IPS DF 4.7 (cell line): ENCODE measurements around the gene CYP27C1.

Experiments used
- DNase-seq: peaks from one replicate; pipeline ENCODE4 v3.0.0-alpha.2; 2013; ENCODE audit warnings: low spot score; ENCODE audit errors: extremely low read depth

The CYP27C1 gene

DNA sequence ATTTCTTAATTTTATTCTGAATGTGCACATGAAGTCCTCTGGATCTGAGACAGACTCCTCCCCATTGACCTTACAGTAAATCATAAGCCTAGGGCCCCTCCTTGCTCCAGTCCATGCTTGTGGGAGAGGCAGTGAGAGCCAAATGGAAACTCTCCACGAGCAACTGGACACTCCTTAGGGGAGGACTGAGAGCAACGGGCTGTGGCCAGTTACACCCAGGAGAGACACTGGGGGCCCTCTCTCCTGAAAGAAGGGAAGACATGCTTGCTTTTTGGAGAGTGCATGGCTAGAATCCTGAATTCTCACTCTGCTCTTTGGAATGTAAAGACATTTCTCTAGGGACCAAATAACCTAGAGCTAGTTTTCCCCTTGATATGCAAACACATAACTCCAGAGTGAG lies 64.2 kb downstream of the CYP27C1 start:
- DNase-seq = no peak

- no peak for DNase-seq
These were observed 65.0 kb downstream of the CYP27C1 start for GRCh38 chr2:127155028-127155581.

DNA sequence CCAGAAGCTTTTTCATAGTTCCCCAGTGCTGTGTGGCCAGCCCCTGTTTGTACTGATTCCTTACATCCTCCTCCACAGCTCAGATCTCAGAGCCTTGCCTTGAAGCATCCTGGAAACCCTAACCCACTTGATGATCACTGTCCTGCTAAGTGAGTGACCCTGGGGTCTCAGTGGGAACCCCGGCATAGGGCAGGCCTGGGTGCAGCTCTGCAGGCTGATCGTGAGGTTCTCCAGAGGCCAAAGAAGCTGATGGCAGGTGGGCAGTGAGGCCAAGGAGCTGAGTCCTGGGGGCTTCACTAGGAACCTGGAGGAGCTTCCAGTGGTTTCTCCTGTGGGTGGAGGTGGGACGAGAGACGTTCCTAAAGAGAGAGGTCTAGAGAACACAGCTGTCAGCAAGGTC lies 65.7 kb downstream of the CYP27C1 start:
- no peak for DNase-seq

- DNase-seq = no peak
These were observed 66.4 kb downstream of the CYP27C1 start for GRCh38 chr2:127153691-127154158.

- DNase-seq = no peak
These were observed 69.1 kb downstream of the CYP27C1 start for GRCh38 chr2:127150996-127151395.

DNA sequence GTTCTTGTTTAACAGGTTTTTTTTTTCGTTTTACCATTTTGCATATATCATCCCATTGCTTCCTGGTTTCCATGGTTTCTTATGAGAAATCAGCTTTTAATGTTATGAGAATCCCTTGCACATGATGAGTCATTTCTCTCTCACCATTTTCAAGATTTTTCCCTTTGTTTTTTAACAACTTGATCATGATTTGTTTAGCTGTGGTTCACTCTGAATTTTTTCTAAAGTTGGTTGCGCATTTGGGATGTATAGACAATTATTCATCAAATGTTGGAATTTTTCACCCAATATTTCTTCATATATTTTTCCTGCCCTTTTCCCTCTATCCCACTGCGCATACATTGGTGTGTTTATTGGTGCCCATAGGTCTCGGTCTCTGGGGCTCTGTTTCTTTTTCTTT lies 70.7 kb downstream of the CYP27C1 start:
- DNase-seq = no peak

DNA sequence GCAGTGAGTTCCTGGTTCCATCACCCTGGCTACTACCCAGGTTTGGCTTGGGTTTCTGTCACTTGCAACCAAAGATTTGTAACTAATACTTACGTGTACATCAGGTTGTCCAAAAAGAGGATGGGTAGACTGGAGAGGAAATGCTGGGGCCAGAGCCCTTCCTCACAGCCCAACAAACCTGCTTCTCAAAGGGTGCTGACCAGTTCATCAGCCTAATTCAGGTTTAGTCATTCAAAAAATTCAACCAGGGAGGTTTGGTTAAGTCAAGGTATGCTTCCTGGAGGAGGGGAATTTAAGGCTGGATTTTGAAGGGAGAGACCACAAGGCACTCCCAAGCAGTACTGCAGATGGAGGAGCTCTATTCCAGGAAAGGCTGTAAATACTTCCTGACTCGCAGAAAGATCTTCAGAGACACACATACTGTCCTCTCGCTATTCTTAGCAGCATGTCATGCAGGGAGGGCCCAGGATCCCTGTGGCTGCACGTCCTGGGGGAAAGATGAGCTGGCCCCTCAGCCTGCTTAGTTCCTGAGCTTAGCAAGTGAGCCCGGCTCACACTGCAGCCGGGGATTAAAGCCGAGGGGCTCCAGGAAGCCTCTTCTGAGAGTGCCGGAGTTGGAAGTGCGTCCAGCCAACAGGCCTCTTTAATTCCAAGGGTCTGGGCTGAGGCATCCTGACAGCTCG lies 73.1 kb downstream of the CYP27C1 start:
- no peak for DNase-seq

DNA sequence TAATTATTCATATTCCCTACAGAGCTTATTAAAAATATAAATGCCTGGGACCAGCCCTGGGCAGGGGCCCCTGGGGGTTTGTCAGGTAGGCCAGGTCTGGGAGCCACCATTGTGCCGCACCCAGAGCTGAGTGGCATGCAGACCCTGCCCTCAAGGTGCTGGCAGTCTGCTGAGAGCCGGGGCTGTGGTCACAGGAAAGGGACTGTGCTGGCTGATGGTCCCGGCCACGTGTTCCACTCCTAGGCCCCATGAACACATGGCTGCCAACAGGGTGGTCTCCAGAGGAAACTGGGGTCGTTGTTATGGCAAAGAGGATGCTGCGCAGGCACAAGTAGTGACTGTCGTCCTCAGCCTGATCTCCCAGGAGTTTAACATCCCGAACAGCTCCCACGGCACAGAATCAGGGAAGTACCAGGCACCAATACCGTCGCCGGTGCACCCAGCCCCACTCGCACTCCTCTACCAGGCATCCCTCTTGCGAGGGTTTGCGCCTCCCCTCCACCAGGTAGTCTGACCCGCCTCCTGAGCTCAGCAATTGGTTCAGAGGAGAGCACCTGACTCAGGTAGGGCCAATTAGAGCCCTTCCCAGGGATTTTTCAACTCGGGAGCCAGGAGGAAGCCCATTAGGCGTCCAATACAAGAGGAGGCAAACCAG lies 73.9 kb downstream of the CYP27C1 start:
- DNase-seq = no peak

DNA sequence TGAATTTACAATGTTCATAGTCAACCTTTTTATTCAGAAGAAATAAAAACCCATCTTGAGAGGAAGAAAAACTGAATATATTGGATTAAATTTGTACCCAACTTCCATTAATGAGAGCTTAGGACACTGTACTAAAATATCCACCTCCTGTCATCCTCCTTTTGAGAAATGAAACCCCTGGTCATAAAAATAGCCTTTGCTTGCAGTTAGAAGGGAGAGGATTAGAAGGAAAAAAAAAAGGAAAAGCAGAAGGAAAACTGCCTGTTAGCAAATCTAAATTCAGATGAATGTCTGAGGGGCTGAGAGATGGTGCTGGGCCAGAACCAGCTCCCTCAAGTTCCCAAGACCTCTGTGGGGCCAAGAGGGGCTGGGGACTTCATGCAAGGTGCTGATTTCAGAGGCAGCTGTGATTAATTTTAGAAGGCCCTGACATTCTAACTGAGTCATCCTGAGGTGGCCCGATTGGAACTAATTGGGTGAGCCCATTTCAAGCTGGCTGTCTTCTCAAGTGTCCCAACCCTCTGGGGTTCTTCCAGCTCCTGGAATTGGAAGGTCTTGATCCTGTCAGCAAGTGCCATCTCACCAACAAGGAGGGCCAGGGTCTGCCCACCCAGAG lies 74.7 kb downstream of the CYP27C1 start:
- DNase-seq = no peak

DNA sequence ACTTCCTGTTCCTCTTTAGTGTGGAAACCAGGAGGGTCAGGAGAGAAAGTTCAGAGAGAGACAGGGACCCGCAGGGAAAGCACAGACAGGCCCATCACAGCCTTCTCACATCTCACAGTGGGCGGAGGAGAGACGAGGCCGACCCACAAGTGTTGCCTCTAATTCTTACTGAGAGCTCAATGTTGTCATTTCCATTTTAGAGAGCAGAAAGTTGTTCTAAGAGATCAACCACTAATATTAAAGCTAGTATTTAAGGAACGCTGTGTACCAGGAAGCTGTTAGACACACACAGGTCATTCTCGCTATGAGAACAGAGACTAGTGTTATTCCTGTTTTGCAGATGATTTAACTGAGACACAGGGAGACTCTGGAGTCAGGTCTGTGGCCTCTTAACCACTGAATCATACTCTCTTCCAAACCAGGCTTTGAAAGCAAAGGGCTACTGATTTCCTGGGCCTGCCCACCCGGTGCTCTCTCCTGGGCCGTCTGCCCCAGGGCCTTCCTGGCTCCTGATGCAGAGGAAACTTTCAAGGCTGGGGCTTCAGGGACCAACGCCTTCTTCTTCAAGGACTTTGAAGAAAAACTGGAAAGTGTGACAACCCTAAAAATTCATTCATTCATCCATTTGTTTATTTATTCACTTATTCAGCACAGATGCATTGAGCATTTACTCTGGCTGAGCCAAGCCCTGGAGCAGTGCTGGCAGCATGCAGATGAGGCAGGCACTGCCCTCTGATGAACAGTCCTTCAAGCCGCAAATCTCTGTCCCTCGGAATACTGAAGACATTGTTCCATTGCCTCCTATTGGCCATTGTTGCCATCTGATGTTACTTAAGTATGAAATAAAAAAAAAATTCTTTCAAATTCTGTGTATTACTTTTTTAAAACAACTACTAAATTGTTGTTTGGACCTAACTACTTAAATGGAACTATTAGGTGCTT lies 76.0 kb downstream of the CYP27C1 start:
- no peak for DNase-seq

- DNase-seq = no peak
These were observed 77.2 kb downstream of the CYP27C1 start for GRCh38 chr2:127142663-127143630.

- no peak for DNase-seq
These were observed 79.6 kb downstream of the CYP27C1 start for GRCh38 chr2:127140538-127140937.

- DNase-seq = no peak
These were observed 80.3 kb downstream of the CYP27C1 start for GRCh38 chr2:127139766-127140165.

- DNase-seq = no peak
These were observed 81.8 kb downstream of the CYP27C1 start for GRCh38 chr2:127138281-127138680.

GRCh38 chr2:127137741-127138140 lies 82.4 kb downstream of the CYP27C1 start:
- no peak for DNase-seq

DNA sequence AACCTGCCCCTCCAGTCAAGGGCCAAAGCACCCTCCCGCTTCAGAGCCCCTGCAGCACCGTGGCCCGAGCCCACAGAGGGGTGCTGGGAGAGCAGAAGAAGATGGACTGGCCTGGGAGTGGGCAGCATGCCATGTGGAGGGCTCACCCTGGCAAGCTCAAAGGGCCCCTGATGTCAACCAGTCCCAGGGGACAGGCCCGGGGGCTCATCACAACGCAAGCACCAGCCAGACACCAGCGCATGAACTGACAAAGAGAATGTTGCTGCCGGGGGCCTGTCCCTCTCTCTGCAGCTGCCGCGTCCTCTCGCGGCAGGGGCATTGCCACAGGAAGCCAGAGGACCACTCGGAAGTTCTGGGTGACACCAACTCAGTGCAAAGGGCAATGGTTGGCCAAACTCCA lies 82.9 kb downstream of the CYP27C1 start:
- DNase-seq = no peak

- DNase-seq = no peak
These were observed 85.0 kb downstream of the CYP27C1 start for GRCh38 chr2:127134833-127135830.

DNA sequence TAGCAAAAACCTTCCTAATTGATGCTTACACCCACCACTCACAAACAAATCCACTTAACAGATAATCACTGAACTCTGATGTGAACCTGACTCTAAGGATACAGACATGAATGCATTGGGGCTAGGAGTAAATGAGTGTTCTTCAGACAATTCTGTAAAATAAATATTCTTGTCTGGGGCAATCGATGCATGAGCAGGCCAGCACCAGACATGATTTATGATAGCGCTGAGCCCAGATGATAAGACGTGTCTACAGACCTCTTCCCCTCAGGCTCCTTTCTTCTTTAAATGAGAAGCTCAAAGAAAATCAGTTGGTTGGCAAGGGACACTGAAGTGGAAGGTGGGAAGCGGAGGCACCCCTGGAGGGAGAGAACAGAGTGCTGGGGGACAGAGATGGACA lies 85.9 kb downstream of the CYP27C1 start:
- no peak for DNase-seq
